Activated gamma-delta T cell treated with Interleukin-2 at 50 U/mL for 16 hours (primary cell): ENCODE measurements around the gene FHOD1.
A peak's percentile ranks its signal among the peaks of the same experiment; 100 is the strongest.

Experiments used
- DNase-seq: peaks from one replicate; pipeline ENCODE4 v3.0.0-alpha.2; 2020

FHOD1 gene

GRCh38 chr16:67230809-67231660, 16.2 kb downstream of the FHOD1 start:
- no peak for DNase-seq

GRCh38 chr16:67229906-67230808, 17.1 kb downstream of the FHOD1 start:
- no peak for DNase-seq

GRCh38 chr16:67228905-67229304, 18.4 kb downstream of the FHOD1 start:
- no peak for DNase-seq

GRCh38 chr16:67228034-67228785, 19.1 kb downstream of the FHOD1 start:
- no peak for DNase-seq

- no peak for DNase-seq
Measured at GRCh38 chr16:67227567-67227921, 19.7 kb downstream of the FHOD1 start.

- peak; percentile 97 for DNase-seq
Measured at GRCh38 chr16:67226804-67227566, 20.3 kb downstream of the FHOD1 start, which contains the start of gene TMEM208. Gene TMEM208, plus strand, starts transcription at chr16:67227130. Its CDS starts 89 bp downstream, at chr16:67227219.

- DNase-seq, result no peak
Measured at GRCh38 chr16:67226295-67226803, 20.9 kb downstream of the FHOD1 start.

GRCh38 chr16:67223992-67224391, 23.3 kb downstream of the FHOD1 start:
- no peak for DNase-seq

- DNase-seq, result no peak
Measured at GRCh38 chr16:67216612-67217490, 30.4 kb downstream of the FHOD1 start.

- no peak for DNase-seq
Measured at GRCh38 chr16:67215706-67216105, 31.6 kb downstream of the FHOD1 start.

GRCh38 chr16:67213197-67214019, 33.9 kb downstream of the FHOD1 start:
- DNase-seq, result no peak

GRCh38 chr16:67212766-67213165, 34.5 kb downstream of the FHOD1 start:
- DNase-seq, result no peak

- no peak for DNase-seq
Measured at GRCh38 chr16:67211674-67212073, 35.6 kb downstream of the FHOD1 start.

GRCh38 chr16:67210069-67210937, 37.0 kb downstream of the FHOD1 start:
- DNase-seq, result no peak

- DNase-seq, result no peak
Measured at GRCh38 chr16:67209565-67209964, 37.7 kb downstream of the FHOD1 start.

- DNase-seq, result no peak
Measured at GRCh38 chr16:67208154-67208896, 39.0 kb downstream of the FHOD1 start.

GRCh38 chr16:67207249-67208091, 39.8 kb downstream of the FHOD1 start:
- DNase-seq, result no peak
